Spleen (tissue), 11 donors: ENCODE results near the gene PTPN2. TPM values are rescaled to one million over a fixed set of nuclear protein-coding genes. Genes with fewer than 3 reads are reported as not detected.

ENCODE experiments used
- DNase-seq: peaks from one replicate; pipeline ENCODE4 v3.0.0-alpha.2; 2020
- H3K27ac ChIP-seq, 8 donors: fragments of 200-600 bp; sonication (generic) in 7 of 8; 1 replicate in 4 of 8; 2 replicates in 4 of 8; pipeline versions ENCODE4 v1.5.0 to v1.8.0; 2016 to 2021; ENCODE audit warnings: inconsistent platforms in 4 of 8, mild to moderate bottlenecking in 4 of 8, moderate library complexity in 1 of 8
- H3K27me3 ChIP-seq, 7 donors: fragments of 200-600 bp; sonication (generic) in 6 of 7; replicated peaks in 1 of 7; 1 replicate in 4 of 7; 2 replicates in 3 of 7; pipeline versions ENCODE4 v1.5.0 to v1.8.0; 2016 to 2021; ENCODE audit warnings: inconsistent platforms in 3 of 7, mild to moderate bottlenecking in 1 of 7
- H3K36me3 ChIP-seq, 6 donors: fragments of 200-600 bp; sonication (generic) in 5 of 6; 1 replicate in 4 of 6; 2 replicates in 2 of 6; pipeline versions ENCODE4 v1.5.0 to v1.8.0; 2016 to 2021; ENCODE audit warnings: inconsistent platforms in 2 of 6
- H3K4me1 ChIP-seq, 6 donors: fragments of 200-600 bp; sonication (generic) in 5 of 6; 1 replicate in 3 of 6; 2 replicates in 3 of 6; pipeline versions ENCODE4 v1.5.0 to v1.8.0; 2016 to 2021; ENCODE audit warnings: inconsistent platforms in 3 of 6
- H3K4me3 ChIP-seq, 8 donors: fragments of 200-600 bp; sonication (generic) in 7 of 8; 1 replicate in 4 of 8; 2 replicates in 4 of 8; pipeline versions ENCODE4 v1.5.0 to v1.8.0; 2016 to 2021; ENCODE audit warnings: inconsistent platforms in 4 of 8, mild to moderate bottlenecking in 4 of 8, moderate library complexity in 2 of 8
- H3K9me3 ChIP-seq, 8 donors: fragments of 200-600 bp; sonication (generic) in 7 of 8; 1 replicate in 4 of 8; 2 replicates in 4 of 8; pipeline versions ENCODE4 v1.5.0 to v1.8.0; 2016 to 2021; ENCODE audit warnings: inconsistent platforms in 4 of 8
- POLR2A ChIP-seq, 3 donors: fragments of 450-650 bp; IDR thresholded peaks; one replicate each; pipeline ENCODE4 v1.5.1; 2017; ENCODE audit warnings: antibody characterized with exemption in 3 of 3, mild to moderate bottlenecking in 1 of 3
- POLR2AphosphoS5 ChIP-seq, 3 donors: sonication (generic); formaldehyde crosslinking; IDR thresholded peaks; one replicate each; pipeline ENCODE4 v1.5.1; 2017; ENCODE audit warnings: antibody characterized with exemption in 3 of 3
- WGBS, 5 donors: extraction: QIAGEN DNeasy Blood & Tissue Kit in 3 of 5; methylation state at CpG; one replicate each; pipeline versions ENCODE4 v1.1.5 to v1.1.7; 2013 to 2018; 5-methylcytosine and 5-hydroxymethylcytosine counted together
- intact Hi-C: fragments of 100-400 bp; cut with DNase I; formaldehyde crosslinking; loops from one replicate; pipeline ENCODE4 v1.15.0; 2023; ENCODE audit warnings: low total_unique reads
- polyA plus RNA-seq, 3 donors: library from polyadenylated mRNA; stranded (reverse); fragments of 200-250 nt; gene quantifications; one replicate each; pipeline ENCODE4 v1.2.1, GENCODE V29; 2013
- total RNA-seq, 7 donors: library from RNA; depleted of rRNA in 3 of 7; stranded (reverse); fragments of >200 nt in 3 of 7; fragmentation: NEBNext Ultra II Directional in 4 of 7; extraction: Animal tissue kit (Norgen Biotek cat#: 25700) in 4 of 7; gene quantifications; one replicate each; pipeline versions ENCODE4 v1.1.0 to v1.2.1, GENCODE V29; 2016 to 2021
- TF ChIP-seq, protein P1 (sequence below), 11 experiments: fragments of 200-600 bp in 7 of 11; fragments of 450-650 bp in 4 of 11; sonication (generic) in 4 of 11; IDR thresholded peaks in 8 of 11; conservative IDR thresholded peaks in 3 of 11; 1 replicate in 7 of 11; 2 replicates in 4 of 11; pipeline versions ENCODE4 v1.4.0 to v1.8.0; 2016 to 2021; ENCODE audit warnings: antibody characterized with exemption in 11 of 11, inconsistent platforms in 4 of 11, mild to moderate bottlenecking in 1 of 11
- donor health status: healthy with polysubstance abuse.
- donor health status: DM: no; HTN: no; CAD: no; lungs with moderate emphysema.
- donor health status: DM: no; HTN: no; CAD: no.
- donor health status: Bipolar disorder and iron deficiency.
- donor health status: healthy.
- donor health status: DM: no; HTN: no; CAD: no.
- donor health status: DM: yes; HTN: yes; CAD: no.

The PTPN2 gene
- total and polyA plus RNA-seq, 10 donors, result 47.9 to 92.1 (median 63.3) TPM

- peaks cover 0 to 17% (median 0%) of the 10 kb centered on the region in 8 donors for H3K9me3 ChIP-seq
- peak overlapping the region; percentile 24 to 68 (median 42) for H3K4me3 ChIP-seq
- TF ChIP-seq POLR2AphosphoS5 (IDR thresholded peaks at IDR 0.05), result peak in 1 of 3 donors; percentile 18
- TF ChIP-seq, protein P1, sequence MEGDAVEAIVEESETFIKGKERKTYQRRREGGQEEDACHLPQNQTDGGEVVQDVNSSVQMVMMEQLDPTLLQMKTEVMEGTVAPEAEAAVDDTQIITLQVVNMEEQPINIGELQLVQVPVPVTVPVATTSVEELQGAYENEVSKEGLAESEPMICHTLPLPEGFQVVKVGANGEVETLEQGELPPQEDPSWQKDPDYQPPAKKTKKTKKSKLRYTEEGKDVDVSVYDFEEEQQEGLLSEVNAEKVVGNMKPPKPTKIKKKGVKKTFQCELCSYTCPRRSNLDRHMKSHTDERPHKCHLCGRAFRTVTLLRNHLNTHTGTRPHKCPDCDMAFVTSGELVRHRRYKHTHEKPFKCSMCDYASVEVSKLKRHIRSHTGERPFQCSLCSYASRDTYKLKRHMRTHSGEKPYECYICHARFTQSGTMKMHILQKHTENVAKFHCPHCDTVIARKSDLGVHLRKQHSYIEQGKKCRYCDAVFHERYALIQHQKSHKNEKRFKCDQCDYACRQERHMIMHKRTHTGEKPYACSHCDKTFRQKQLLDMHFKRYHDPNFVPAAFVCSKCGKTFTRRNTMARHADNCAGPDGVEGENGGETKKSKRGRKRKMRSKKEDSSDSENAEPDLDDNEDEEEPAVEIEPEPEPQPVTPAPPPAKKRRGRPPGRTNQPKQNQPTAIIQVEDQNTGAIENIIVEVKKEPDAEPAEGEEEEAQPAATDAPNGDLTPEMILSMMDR (IDR thresholded peaks at IDR 0.05 in 8 of 11, conservative IDR thresholded peaks at IDR 0.05 in 3 of 11), result no peak
- no peak for TF ChIP-seq POLR2A (IDR thresholded peaks at IDR 0.05)
- peaks cover 6 to 20% (median 15%) of the 10 kb centered on the region in 6 donors for H3K4me1 ChIP-seq
- 11 to 24% (median 15%) methylated on average over 22 to 75 of the region's 75 CpGs for WGBS, 5 donors
- no peaks in the 10 kb centered on the region for H3K36me3 ChIP-seq
- intact Hi-C loops, result no loop called here
- peak; percentile 90 for DNase-seq
- peaks cover 0 to 40% (median 0%) of the 10 kb centered on the region in 7 donors for H3K27me3 ChIP-seq
- peak overlapping the region in 3 of 8 donors; percentile 12 to 51 (median 38) for H3K27ac ChIP-seq
Measured at GRCh38 chr18:12911025-12911928, 27.2 kb upstream of the PTPN2 start.

DNA sequence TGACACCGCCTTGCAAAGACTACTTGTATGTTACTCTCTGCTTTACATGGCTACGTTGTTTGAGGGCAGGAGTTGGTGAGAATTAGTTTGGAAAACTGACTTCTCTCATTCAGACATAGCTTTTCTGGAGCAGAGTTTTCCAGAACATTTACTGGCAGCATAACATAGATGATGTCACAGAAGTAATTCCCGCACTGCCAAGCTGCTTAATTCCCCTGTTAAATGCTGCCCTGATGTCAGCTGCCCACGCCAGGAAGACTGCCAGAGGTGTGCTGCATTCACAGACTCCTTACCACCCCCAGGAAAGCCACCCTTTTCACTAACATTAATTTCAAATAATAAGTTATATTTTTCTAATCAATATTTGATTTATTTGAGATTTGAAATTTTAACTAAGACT, 24.7 kb upstream of the PTPN2 start:
- TF ChIP-seq POLR2A (IDR thresholded peaks at IDR 0.05) (no peak), POLR2AphosphoS5 (IDR thresholded peaks at IDR 0.05) (no peak)
- Histone ChIP-seq H3K27me3 (peaks cover 0 to 44% (median 0%) of the 10 kb centered on the region in 7 donors), H3K4me3 (no peak overlapping the region), H3K9me3 (peaks cover 0 to 13% (median 0%) of the 10 kb centered on the region in 8 donors), H3K4me1 (peaks cover 6 to 30% (median 18%) of the 10 kb centered on the region in 6 donors), H3K27ac (no peak overlapping the region), H3K36me3 (no peaks in the 10 kb centered on the region)
- 77 to 94% (median 90%) methylated on average over 4 of the region's 4 CpGs for WGBS, 5 donors
- DNase-seq, result no peak
- intact Hi-C loops, result no loop called here

GRCh38 chr18:12907258-12907925, 23.4 kb upstream of the PTPN2 start:
- 50 to 66% (median 59%) methylated on average over 6 to 8 of the region's 8 CpGs for WGBS, 5 donors
- no peak for TF ChIP-seq POLR2A (IDR thresholded peaks at IDR 0.05)
- TF ChIP-seq POLR2AphosphoS5 (IDR thresholded peaks at IDR 0.05), result no peak
- TF ChIP-seq, protein P1 (IDR thresholded peaks at IDR 0.05 in 8 of 11, conservative IDR thresholded peaks at IDR 0.05 in 3 of 11), result no peak
- intact Hi-C loops, result no loop called here
- Histone ChIP-seq H3K4me1 (peaks cover 6 to 32% (median 18%) of the 10 kb centered on the region in 6 donors), H3K27ac (no peak overlapping the region), H3K27me3 (peaks cover 0 to 42% (median 0%) of the 10 kb centered on the region in 7 donors), H3K9me3 (peaks cover 0 to 7% (median 0%) of the 10 kb centered on the region in 8 donors), H3K4me3 (no peak overlapping the region), H3K36me3 (no peaks in the 10 kb centered on the region)
- DNase-seq, result no peak

- TF ChIP-seq, protein P1 (IDR thresholded peaks at IDR 0.05 in 8 of 11, conservative IDR thresholded peaks at IDR 0.05 in 3 of 11), result no peak
- no peak for DNase-seq
- Histone ChIP-seq H3K27me3 (peaks cover 0 to 36% (median 0%) of the 10 kb centered on the region in 7 donors), H3K36me3 (no peaks in the 10 kb centered on the region), H3K27ac (no peak overlapping the region), H3K4me3 (no peak overlapping the region), H3K4me1 (peaks cover 6 to 27% (median 16%) of the 10 kb centered on the region in 6 donors), H3K9me3 (peaks cover 0 to 1% (median 0%) of the 10 kb centered on the region in 8 donors)
- whole genome bisulfite sequencing, 5 donors, result 90 to 93% (median 90%) methylated on average over 6 to 10 of the region's 10 CpGs
- intact Hi-C loops, result no loop called here
Measured at GRCh38 chr18:12906773-12907172, 22.7 kb upstream of the PTPN2 start.
